ENCODE measurements around the gene DBP. TPM values are rescaled to one million over a fixed set of nuclear protein-coding genes. Genes with fewer than 3 reads are reported as not detected.

Gene DBP
- total and polyA plus RNA-seq, 2 of the 13 experiments (the other 11 are each of a cell fraction or from before 2014, with no cell fraction given), result 1.7 to 5.8 TPM

DNA sequence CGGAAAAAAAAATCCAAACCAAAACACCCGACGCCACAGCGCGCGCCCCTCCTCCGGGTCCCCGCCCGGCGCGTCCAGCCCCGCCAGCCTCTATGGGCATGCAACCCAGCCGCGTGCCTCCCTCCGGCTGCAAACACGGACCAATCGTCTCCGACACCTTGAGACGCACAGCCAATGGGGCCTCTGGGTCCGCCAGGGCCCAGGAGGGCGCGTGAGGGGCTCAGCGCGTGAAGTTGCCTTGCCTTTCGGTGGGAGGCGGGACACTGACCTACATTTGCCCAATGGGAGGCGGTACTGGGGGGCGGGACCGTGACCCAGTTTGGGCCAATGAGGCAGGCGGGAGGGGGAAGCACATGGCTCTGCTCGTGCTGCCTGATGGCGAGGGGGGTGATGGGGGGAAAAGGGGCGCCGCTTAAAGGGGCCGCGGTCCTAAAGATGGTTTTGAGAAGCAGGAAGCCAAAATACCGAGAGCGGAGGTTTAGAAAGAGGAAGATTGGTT is 319 bp upstream of the DBP start (continued):
- TF ChIP-seq JUNB (CRISPR knock-in tag; IDR thresholded peaks at IDR 0.05; ENCODE audit: borderline replicate concordance), result no peak
- TF ChIP-seq ZBTB20 (CRISPR knock-in tag; IDR thresholded peaks at IDR 0.05; ENCODE audit: borderline replicate concordance, low read depth), result peak; percentile 86; the same call in 1 of the 2 replicates
- no peak for TF ChIP-seq ZNF33A (CRISPR knock-in tag; IDR thresholded peaks at IDR 0.05; ENCODE audit: borderline replicate concordance)
- TF ChIP-seq RBM39 (IDR thresholded peaks at IDR 0.05; ENCODE audit: low read depth, low read length, poor library complexity, severe bottlenecking), result no peak
- peak; percentile 85; the same call in 1 of the 2 replicates for TF ChIP-seq ZNF839 (CRISPR knock-in tag; IDR thresholded peaks at IDR 0.05; ENCODE audit: borderline replicate concordance)
- TF ChIP-seq CBX2 (IDR thresholded peaks at IDR 0.05; ENCODE audit: low read depth, low read length), result no peak
- TF ChIP-seq CBX2 (CRISPR knock-in tag; IDR thresholded peaks at IDR 0.05; ENCODE audit: low read depth), result no peak; the same call in 1 of the 2 replicates
- TF ChIP-seq HOXA5 (CRISPR knock-in tag; IDR thresholded peaks at IDR 0.05), result 0 out of 2 replicates have a peak, but pooled peaks have one; percentile 52
- no peak; the same call in 1 of the 2 replicates for TF ChIP-seq GABPA (IDR thresholded peaks at IDR 0.05; ENCODE audit: low read depth, low read length)
- peak; percentile 57; the same call in 1 of the 2 replicates for TF ChIP-seq GABPA (CRISPR knock-in tag; IDR thresholded peaks at IDR 0.05; ENCODE audit: low read depth)
- no peak for TF ChIP-seq FOSL2 (CRISPR knock-in tag; IDR thresholded peaks at IDR 0.05)
- no peak for TF ChIP-seq MTF1 (CRISPR knock-in tag; IDR thresholded peaks at IDR 0.05)
- TF ChIP-seq ZNF496 (CRISPR knock-in tag; IDR thresholded peaks at IDR 0.05; ENCODE audit: insufficient replicate concordance), result no peak
- TF ChIP-seq, protein P1, sequence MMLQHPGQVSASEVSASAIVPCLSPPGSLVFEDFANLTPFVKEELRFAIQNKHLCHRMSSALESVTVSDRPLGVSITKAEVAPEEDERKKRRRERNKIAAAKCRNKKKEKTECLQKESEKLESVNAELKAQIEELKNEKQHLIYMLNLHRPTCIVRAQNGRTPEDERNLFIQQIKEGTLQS (CRISPR knock-in tag; IDR thresholded peaks at IDR 0.05), result no peak
- TF ChIP-seq, protein P2, sequence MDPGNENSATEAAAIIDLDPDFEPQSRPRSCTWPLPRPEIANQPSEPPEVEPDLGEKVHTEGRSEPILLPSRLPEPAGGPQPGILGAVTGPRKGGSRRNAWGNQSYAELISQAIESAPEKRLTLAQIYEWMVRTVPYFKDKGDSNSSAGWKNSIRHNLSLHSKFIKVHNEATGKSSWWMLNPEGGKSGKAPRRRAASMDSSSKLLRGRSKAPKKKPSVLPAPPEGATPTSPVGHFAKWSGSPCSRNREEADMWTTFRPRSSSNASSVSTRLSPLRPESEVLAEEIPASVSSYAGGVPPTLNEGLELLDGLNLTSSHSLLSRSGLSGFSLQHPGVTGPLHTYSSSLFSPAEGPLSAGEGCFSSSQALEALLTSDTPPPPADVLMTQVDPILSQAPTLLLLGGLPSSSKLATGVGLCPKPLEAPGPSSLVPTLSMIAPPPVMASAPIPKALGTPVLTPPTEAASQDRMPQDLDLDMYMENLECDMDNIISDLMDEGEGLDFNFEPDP (CRISPR knock-in tag; conservative IDR thresholded peaks at IDR 0.05), result no peak
- TF ChIP-seq XRCC5 (optimal IDR thresholded peaks at IDR 0.05; ENCODE audit: low read length), result no peak
- no peak for TF ChIP-seq TCF7L2 (IDR thresholded peaks at IDR 0.05; ENCODE audit: low read depth, low read length)
- peak; percentile 45; the same call in 1 of the 2 replicates for TF ChIP-seq JDP2 (CRISPR knock-in tag; IDR thresholded peaks at IDR 0.05; ENCODE audit: borderline replicate concordance)
- TF ChIP-seq NFE2L2 (IDR thresholded peaks at IDR 0.05; ENCODE audit: low read length), result no peak
- TF ChIP-seq ZNF446 (CRISPR knock-in tag; IDR thresholded peaks at IDR 0.05), result no peak; the same call in 1 of the 2 replicates
- no peak for TF ChIP-seq ZNF143 (CRISPR knock-in tag; IDR thresholded peaks at IDR 0.05)
- TF ChIP-seq RORA (CRISPR knock-in tag; IDR thresholded peaks at IDR 0.05), result peak; percentile 87; the same call in 1 of the 2 replicates
- TF ChIP-seq GFI1 (CRISPR knock-in tag; IDR thresholded peaks at IDR 0.05; ENCODE audit: borderline replicate concordance), result peak; percentile 78; the same call in 1 of the 2 replicates
- no peak for TF ChIP-seq ZNF253 (CRISPR knock-in tag; IDR thresholded peaks at IDR 0.05; ENCODE audit: borderline replicate concordance)
- TF ChIP-seq CCAR2 (optimal IDR thresholded peaks at IDR 0.05; ENCODE audit: low read depth, low read length), result no peak
- peak; percentile 31; the same call in 1 of the 2 replicates for TF ChIP-seq ZNF672 (CRISPR knock-in tag; IDR thresholded peaks at IDR 0.05)
- TF ChIP-seq ELF3 (CRISPR knock-in tag; IDR thresholded peaks at IDR 0.05), result no peak; the same call in 1 of the 2 replicates
- TF ChIP-seq SRSF4 (IDR thresholded peaks at IDR 0.05; ENCODE audit: low read depth, low read length, poor library complexity, severe bottlenecking), result no peak
- TF ChIP-seq ZNF558 (CRISPR knock-in tag; IDR thresholded peaks at IDR 0.05; ENCODE audit: borderline replicate concordance), result peak; percentile 92; the same call in 1 of the 2 replicates
- TF ChIP-seq, protein P3, sequence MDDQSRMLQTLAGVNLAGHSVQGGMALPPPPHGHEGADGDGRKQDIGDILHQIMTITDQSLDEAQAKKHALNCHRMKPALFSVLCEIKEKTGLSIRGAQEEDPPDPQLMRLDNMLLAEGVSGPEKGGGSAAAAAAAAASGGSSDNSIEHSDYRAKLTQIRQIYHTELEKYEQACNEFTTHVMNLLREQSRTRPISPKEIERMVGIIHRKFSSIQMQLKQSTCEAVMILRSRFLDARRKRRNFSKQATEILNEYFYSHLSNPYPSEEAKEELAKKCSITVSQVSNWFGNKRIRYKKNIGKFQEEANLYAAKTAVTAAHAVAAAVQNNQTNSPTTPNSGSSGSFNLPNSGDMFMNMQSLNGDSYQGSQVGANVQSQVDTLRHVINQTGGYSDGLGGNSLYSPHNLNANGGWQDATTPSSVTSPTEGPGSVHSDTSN (CRISPR knock-in tag; IDR thresholded peaks at IDR 0.05; ENCODE audit: borderline replicate concordance), result no peak
- TF ChIP-seq ZNF547 (CRISPR knock-in tag; IDR thresholded peaks at IDR 0.05), result peak; percentile 90

All from HepG2 (cell line).